ENCODE measurements around the gene NT5C2. TPM values are rescaled to one million over a fixed set of nuclear protein-coding genes. Genes with fewer than 3 reads are reported as not detected.
A peak's percentile ranks its signal among the peaks of the same experiment; 100 is the strongest.
"Not testable (repeated sequence)": the region's sequence is repeated elsewhere in the genome, so short reads cannot be mapped to it uniquely, and the experiment has no call there.

NT5C2 gene
- 10 to 100 TPM; 49.3 to 55.9 TPM for total RNA-seq

GRCh38 chr10:103193107-103193819, at the start of gene NT5C2:
TSS of gene NT5C2 (minus strand) at chr10:103193272. CDS start at chr10:103174958, 18,314 bp downstream.
- peak; percentile 70 for ATAC-seq (replicated peaks)
- peaks cover 32% of the 10 kb centered on the region for H3K36me3 Mint-ChIP-seq (ENCODE audit: low read depth)
- H3K9me3 Mint-ChIP-seq, result no peaks in the 10 kb centered on the region
- no peaks in the 10 kb centered on the region for H3K27me3 Mint-ChIP-seq
- H3K27ac Mint-ChIP-seq, result peak within 1 kb of the TSS; percentile 92
- H3K4me1 Mint-ChIP-seq, result peaks cover 34% of the 10 kb centered on the region
- H3K4me3 Mint-ChIP-seq, result peak within 1 kb of the TSS; percentile 92

- H3K9me3 Mint-ChIP-seq, result no peaks in the 10 kb centered on the region
Measured at GRCh38 chr10:103241262-103242011, 48.4 kb upstream of the NT5C2 start.

GRCh38 chr10:103238506-103239252, 45.6 kb upstream of the NT5C2 start:
- Mint-ChIP-seq H3K27me3 (no peaks in the 10 kb centered on the region), H3K9me3 (no peaks in the 10 kb centered on the region), H3K36me3 (ENCODE audit: low read depth) (no peaks in the 10 kb centered on the region), H3K4me3 (no peak overlapping the region), H3K27ac (peak overlapping the region; percentile 35), H3K4me1 (peaks cover 6% of the 10 kb centered on the region)
- ATAC-seq (replicated peaks), result no peak

More at GRCh38 chr10:103241262-103242011, 48.4 kb upstream of the NT5C2 start:
- Mint-ChIP-seq H3K27me3 (peaks cover 6% of the 10 kb centered on the region), H3K4me3 (no peak overlapping the region), H3K4me1 (peaks cover 6% of the 10 kb centered on the region), H3K36me3 (ENCODE audit: low read depth) (no peaks in the 10 kb centered on the region), H3K27ac (peak overlapping the region; percentile 62)
- no peak for ATAC-seq (replicated peaks)

- Mint-ChIP-seq H3K36me3 (ENCODE audit: low read depth) (no peaks in the 10 kb centered on the region), H3K27ac (no peak overlapping the region), H3K4me1 (peaks cover 6% of the 10 kb centered on the region), H3K4me3 (no peak overlapping the region), H3K27me3 (peaks cover 3% of the 10 kb centered on the region), H3K9me3 (no peaks in the 10 kb centered on the region)
- ATAC-seq (replicated peaks), result no peak
Measured at GRCh38 chr10:103235775-103236174, 42.7 kb upstream of the NT5C2 start.

GRCh38 chr10:103232772-103233488, 39.9 kb upstream of the NT5C2 start:
- Mint-ChIP-seq H3K27ac (no peak overlapping the region), H3K4me3 (no peak overlapping the region), H3K4me1 (no peaks in the 10 kb centered on the region), H3K9me3 (no peaks in the 10 kb centered on the region), H3K36me3 (ENCODE audit: low read depth) (no peaks in the 10 kb centered on the region), H3K27me3 (peaks cover 3% of the 10 kb centered on the region)
- ATAC-seq (replicated peaks), result no peak

GRCh38 chr10:103232131-103232673, 39.1 kb upstream of the NT5C2 start:
- Mint-ChIP-seq H3K9me3 (no peaks in the 10 kb centered on the region), H3K27ac (no peak overlapping the region), H3K4me3 (no peak overlapping the region), H3K27me3 (peaks cover 3% of the 10 kb centered on the region), H3K36me3 (ENCODE audit: low read depth) (no peaks in the 10 kb centered on the region), H3K4me1 (no peaks in the 10 kb centered on the region)
- no peak for ATAC-seq (replicated peaks)

GRCh38 chr10:103231047-103231551, 38.0 kb upstream of the NT5C2 start:
- ATAC-seq (replicated peaks), result no peak
- no peaks in the 10 kb centered on the region for H3K9me3 Mint-ChIP-seq
- no peaks in the 10 kb centered on the region for H3K4me1 Mint-ChIP-seq
- no peak overlapping the region for H3K27ac Mint-ChIP-seq
- H3K27me3 Mint-ChIP-seq, result peaks cover 3% of the 10 kb centered on the region
- H3K36me3 Mint-ChIP-seq (ENCODE audit: low read depth), result no peaks in the 10 kb centered on the region
- H3K4me3 Mint-ChIP-seq, result no peak overlapping the region

GRCh38 chr10:103227416-103227815, 34.3 kb upstream of the NT5C2 start:
- H3K9me3 Mint-ChIP-seq, result peaks cover 9% of the 10 kb centered on the region
- H3K27ac Mint-ChIP-seq, result no peak overlapping the region
- no peaks in the 10 kb centered on the region for H3K4me1 Mint-ChIP-seq
- H3K36me3 Mint-ChIP-seq (ENCODE audit: low read depth), result no peaks in the 10 kb centered on the region
- peaks cover 6% of the 10 kb centered on the region for H3K27me3 Mint-ChIP-seq
- no peak overlapping the region for H3K4me3 Mint-ChIP-seq
- ATAC-seq (replicated peaks), result no peak

- Mint-ChIP-seq H3K4me3 (no peak overlapping the region), H3K27ac (no peak overlapping the region), H3K36me3 (ENCODE audit: low read depth) (no peaks in the 10 kb centered on the region), H3K9me3 (peaks cover 12% of the 10 kb centered on the region), H3K4me1 (no peaks in the 10 kb centered on the region), H3K27me3 (peaks cover 3% of the 10 kb centered on the region)
- ATAC-seq (replicated peaks), result no peak
Measured at GRCh38 chr10:103225939-103226338, 32.9 kb upstream of the NT5C2 start.

- ATAC-seq (replicated peaks); H3K27me3 Mint-ChIP-seq: not testable (repeated sequence)
Measured at GRCh38 chr10:103224721-103225120, 31.6 kb upstream of the NT5C2 start.

GRCh38 chr10:103224133-103224532, 31.1 kb upstream of the NT5C2 start:
- Mint-ChIP-seq H3K4me1 (no peaks in the 10 kb centered on the region), H3K9me3 (peaks cover 12% of the 10 kb centered on the region), H3K36me3 (ENCODE audit: low read depth) (no peaks in the 10 kb centered on the region), H3K27me3 (peaks cover 3% of the 10 kb centered on the region), H3K27ac (no peak overlapping the region), H3K4me3 (no peak overlapping the region)
- no peak for ATAC-seq (replicated peaks)

More at GRCh38 chr10:103224721-103225120, 31.6 kb upstream of the NT5C2 start:
- not testable (repeated sequence) for H3K4me1 Mint-ChIP-seq; H3K27ac Mint-ChIP-seq; H3K36me3 Mint-ChIP-seq (ENCODE audit: low read depth); H3K4me3 Mint-ChIP-seq
- peaks cover 12% of the 10 kb centered on the region for H3K9me3 Mint-ChIP-seq

GRCh38 chr10:103216362-103216761, 23.3 kb upstream of the NT5C2 start:
- H3K27me3 Mint-ChIP-seq; H3K27ac Mint-ChIP-seq; H3K4me3 Mint-ChIP-seq; H3K36me3 Mint-ChIP-seq (ENCODE audit: low read depth); ATAC-seq (replicated peaks); H3K4me1 Mint-ChIP-seq: not testable (repeated sequence)
- H3K9me3 Mint-ChIP-seq, result peaks cover 10% of the 10 kb centered on the region

- Mint-ChIP-seq H3K4me3 (no peak overlapping the region), H3K27me3 (peaks cover 7% of the 10 kb centered on the region), H3K4me1 (no peaks in the 10 kb centered on the region), H3K36me3 (ENCODE audit: low read depth) (no peaks in the 10 kb centered on the region), H3K27ac (no peak overlapping the region), H3K9me3 (peaks cover 10% of the 10 kb centered on the region)
- no peak for ATAC-seq (replicated peaks)
Measured at GRCh38 chr10:103215601-103216000, 22.5 kb upstream of the NT5C2 start.

- ATAC-seq (replicated peaks); H3K4me3 Mint-ChIP-seq; H3K36me3 Mint-ChIP-seq (ENCODE audit: low read depth); H3K27ac Mint-ChIP-seq; H3K4me1 Mint-ChIP-seq; H3K27me3 Mint-ChIP-seq: not testable (repeated sequence)
- peaks cover 16% of the 10 kb centered on the region for H3K9me3 Mint-ChIP-seq
Measured at GRCh38 chr10:103210262-103210661, 17.2 kb upstream of the NT5C2 start.
